Liver (tissue), 3 donors: Measurements from ENCODE around the gene PCDHA7.

Experiments
- EGR1 ChIP-seq, 2 donors: IDR thresholded peaks; 2 replicates each; pipeline ENCODE4 v1.6.1; 2016 to 2018; ENCODE audit warnings: antibody characterized with exemption in 2 of 2, low read depth in 2 of 2
- HNF4G ChIP-seq: IDR thresholded peaks from 2 replicates; pipeline ENCODE4 v1.6.1; 2016; ENCODE audit warnings: antibody characterized with exemption
- JUND ChIP-seq, 2 donors: IDR thresholded peaks; 2 replicates each; pipeline ENCODE4 v1.6.1; 2016; ENCODE audit warnings: antibody characterized with exemption in 2 of 2
- RAD21 ChIP-seq, 2 donors: IDR thresholded peaks; 2 replicates each; pipeline ENCODE4 v1.6.1; 2016; ENCODE audit warnings: antibody characterized with exemption in 2 of 2, mild to moderate bottlenecking in 2 of 2
- RXRA ChIP-seq, 2 donors: IDR thresholded peaks; 2 replicates each; pipeline ENCODE4 v1.6.1; 2017 to 2018; ENCODE audit warnings: antibody characterized with exemption in 2 of 2, mild to moderate bottlenecking in 1 of 2
- SP1 ChIP-seq: IDR thresholded peaks from 2 replicates; pipeline ENCODE4 v1.6.1; 2018; ENCODE audit warnings: antibody characterized with exemption, mild to moderate bottlenecking
- TAF1 ChIP-seq: conservative IDR thresholded peaks from 2 replicates; pipeline ENCODE4 v1.6.1; 2016; ENCODE audit warnings: antibody characterized with exemption, mild to moderate bottlenecking
- YY1 ChIP-seq: IDR thresholded peaks from 2 replicates; pipeline ENCODE4 v1.6.1; 2016; ENCODE audit warnings: antibody characterized with exemption, mild to moderate bottlenecking
- TF ChIP-seq, protein P1 (sequence below): fragments of 150-350 bp; IDR thresholded peaks from 2 replicates; pipeline ENCODE4 v1.5.1; 2017; ENCODE audit warnings: improper control_type of control experiment, low read depth, low read length; ENCODE audit not compliant: missing input control
- TF ChIP-seq, protein P2 (sequence below): IDR thresholded peaks from 2 replicates; pipeline ENCODE4 v1.6.1; 2016; ENCODE audit warnings: antibody characterized with exemption, mild to moderate bottlenecking
- TF ChIP-seq, protein P3 (sequence below): IDR thresholded peaks from 2 replicates; pipeline ENCODE4 v1.6.1; 2016; ENCODE audit warnings: antibody characterized with exemption
- donor health status: healthy.
- donor health status: healthy.

DNA sequence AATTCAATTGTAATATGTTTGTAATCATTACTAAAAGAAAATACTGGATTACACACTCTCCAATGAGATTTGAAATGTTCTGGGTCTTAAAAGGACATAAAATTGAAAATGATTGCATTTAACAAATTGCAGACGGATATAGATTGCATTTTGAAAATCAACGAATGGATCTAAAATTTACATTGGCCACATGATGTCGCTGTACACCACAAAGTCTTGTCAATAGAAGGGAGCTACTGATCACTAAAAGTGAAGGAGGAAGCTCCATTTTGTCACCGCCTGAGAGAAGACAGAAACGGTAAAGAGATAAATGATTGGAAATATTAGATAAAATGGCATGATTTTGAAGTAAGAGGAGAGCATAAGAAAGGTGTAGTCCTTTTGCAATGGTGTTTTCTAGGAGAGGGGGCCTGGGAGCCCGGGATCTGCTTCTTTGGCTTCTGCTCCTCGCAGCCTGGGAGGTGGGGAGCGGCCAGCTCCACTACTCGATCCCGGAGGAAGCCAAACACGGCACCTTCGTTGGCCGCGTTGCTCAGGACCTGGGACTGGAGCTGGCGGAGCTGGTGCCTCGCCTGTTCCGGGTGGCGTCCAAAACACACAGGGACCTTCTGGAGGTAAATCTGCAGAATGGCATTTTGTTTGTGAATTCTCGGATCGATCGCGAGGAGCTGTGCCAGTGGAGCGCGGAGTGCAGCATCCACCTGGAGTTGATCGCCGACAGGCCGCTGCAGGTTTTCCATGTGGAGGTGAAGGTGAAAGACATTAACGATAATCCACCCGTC is 48.0 kb upstream of the PCDHA7 start, which contains the start of gene PCDHA1:
- TF ChIP-seq HNF4G (no peak), SP1 (no peak), RXRA (IDR thresholded peaks at IDR 0.05) (no peak), YY1 (no peak), RAD21 (IDR thresholded peaks at IDR 0.05) (no peak), TAF1 (no peak), EGR1 (IDR thresholded peaks at IDR 0.05; ENCODE audit: low read depth in 2 of 2) (no peak), JUND (IDR thresholded peaks at IDR 0.05) (no peak)
- TF ChIP-seq, protein P1, sequence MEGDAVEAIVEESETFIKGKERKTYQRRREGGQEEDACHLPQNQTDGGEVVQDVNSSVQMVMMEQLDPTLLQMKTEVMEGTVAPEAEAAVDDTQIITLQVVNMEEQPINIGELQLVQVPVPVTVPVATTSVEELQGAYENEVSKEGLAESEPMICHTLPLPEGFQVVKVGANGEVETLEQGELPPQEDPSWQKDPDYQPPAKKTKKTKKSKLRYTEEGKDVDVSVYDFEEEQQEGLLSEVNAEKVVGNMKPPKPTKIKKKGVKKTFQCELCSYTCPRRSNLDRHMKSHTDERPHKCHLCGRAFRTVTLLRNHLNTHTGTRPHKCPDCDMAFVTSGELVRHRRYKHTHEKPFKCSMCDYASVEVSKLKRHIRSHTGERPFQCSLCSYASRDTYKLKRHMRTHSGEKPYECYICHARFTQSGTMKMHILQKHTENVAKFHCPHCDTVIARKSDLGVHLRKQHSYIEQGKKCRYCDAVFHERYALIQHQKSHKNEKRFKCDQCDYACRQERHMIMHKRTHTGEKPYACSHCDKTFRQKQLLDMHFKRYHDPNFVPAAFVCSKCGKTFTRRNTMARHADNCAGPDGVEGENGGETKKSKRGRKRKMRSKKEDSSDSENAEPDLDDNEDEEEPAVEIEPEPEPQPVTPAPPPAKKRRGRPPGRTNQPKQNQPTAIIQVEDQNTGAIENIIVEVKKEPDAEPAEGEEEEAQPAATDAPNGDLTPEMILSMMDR = no peak
- TF ChIP-seq, protein P2, sequence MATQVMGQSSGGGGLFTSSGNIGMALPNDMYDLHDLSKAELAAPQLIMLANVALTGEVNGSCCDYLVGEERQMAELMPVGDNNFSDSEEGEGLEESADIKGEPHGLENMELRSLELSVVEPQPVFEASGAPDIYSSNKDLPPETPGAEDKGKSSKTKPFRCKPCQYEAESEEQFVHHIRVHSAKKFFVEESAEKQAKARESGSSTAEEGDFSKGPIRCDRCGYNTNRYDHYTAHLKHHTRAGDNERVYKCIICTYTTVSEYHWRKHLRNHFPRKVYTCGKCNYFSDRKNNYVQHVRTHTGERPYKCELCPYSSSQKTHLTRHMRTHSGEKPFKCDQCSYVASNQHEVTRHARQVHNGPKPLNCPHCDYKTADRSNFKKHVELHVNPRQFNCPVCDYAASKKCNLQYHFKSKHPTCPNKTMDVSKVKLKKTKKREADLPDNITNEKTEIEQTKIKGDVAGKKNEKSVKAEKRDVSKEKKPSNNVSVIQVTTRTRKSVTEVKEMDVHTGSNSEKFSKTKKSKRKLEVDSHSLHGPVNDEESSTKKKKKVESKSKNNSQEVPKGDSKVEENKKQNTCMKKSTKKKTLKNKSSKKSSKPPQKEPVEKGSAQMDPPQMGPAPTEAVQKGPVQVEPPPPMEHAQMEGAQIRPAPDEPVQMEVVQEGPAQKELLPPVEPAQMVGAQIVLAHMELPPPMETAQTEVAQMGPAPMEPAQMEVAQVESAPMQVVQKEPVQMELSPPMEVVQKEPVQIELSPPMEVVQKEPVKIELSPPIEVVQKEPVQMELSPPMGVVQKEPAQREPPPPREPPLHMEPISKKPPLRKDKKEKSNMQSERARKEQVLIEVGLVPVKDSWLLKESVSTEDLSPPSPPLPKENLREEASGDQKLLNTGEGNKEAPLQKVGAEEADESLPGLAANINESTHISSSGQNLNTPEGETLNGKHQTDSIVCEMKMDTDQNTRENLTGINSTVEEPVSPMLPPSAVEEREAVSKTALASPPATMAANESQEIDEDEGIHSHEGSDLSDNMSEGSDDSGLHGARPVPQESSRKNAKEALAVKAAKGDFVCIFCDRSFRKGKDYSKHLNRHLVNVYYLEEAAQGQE = no peak
- TF ChIP-seq, protein P3, sequence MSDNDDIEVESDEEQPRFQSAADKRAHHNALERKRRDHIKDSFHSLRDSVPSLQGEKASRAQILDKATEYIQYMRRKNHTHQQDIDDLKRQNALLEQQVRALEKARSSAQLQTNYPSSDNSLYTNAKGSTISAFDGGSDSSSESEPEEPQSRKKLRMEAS = no peak
